Measurements from ENCODE around the gene RUBCN.
"Not testable (repeated sequence)": the region's sequence is repeated elsewhere in the genome, so short reads cannot be mapped to it uniquely, and the experiment has no call there.

DNA sequence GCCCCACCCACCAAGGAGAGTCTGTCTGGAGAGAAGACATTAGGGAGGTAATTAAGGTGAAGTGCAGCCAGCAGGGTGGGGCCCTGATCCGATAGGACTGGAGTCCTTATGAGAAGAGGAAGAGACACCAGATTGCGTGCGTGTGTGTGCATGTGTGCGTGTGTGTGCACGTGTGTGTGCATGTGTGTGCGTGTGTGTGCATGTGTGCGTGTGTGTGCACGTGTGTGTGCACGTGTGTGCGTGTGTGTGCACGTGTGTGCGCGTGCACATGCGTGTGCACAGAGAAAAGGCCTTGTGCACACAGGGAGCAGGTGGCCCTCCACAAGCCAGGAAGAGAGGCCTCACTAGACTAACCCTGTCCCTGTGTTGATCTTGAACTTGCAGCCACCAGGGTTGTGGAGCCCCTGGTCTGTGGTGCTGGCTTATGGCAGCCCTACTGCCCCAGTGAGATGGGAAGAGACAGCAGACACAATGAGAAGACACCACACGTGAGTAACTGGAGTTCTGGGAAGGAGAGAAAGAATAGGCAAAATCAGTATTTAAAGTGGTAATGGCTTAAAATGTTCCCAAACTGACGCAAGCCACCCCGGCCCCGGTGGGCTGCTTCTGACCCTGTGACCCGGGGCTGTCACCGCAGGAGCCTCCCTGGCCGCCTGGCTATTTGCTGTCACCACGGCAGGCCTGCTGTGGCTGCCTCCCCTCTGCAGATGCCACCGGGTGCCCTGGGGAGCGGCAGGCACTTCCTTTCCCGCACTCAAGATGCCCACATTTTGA is 73.2 kb downstream of the RUBCN start:
- TF ChIP-seq, protein P1, sequence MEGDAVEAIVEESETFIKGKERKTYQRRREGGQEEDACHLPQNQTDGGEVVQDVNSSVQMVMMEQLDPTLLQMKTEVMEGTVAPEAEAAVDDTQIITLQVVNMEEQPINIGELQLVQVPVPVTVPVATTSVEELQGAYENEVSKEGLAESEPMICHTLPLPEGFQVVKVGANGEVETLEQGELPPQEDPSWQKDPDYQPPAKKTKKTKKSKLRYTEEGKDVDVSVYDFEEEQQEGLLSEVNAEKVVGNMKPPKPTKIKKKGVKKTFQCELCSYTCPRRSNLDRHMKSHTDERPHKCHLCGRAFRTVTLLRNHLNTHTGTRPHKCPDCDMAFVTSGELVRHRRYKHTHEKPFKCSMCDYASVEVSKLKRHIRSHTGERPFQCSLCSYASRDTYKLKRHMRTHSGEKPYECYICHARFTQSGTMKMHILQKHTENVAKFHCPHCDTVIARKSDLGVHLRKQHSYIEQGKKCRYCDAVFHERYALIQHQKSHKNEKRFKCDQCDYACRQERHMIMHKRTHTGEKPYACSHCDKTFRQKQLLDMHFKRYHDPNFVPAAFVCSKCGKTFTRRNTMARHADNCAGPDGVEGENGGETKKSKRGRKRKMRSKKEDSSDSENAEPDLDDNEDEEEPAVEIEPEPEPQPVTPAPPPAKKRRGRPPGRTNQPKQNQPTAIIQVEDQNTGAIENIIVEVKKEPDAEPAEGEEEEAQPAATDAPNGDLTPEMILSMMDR (IDR thresholded peaks at IDR 0.05; ENCODE audit: low read depth, low read length, poor library complexity, severe bottlenecking): not testable (repeated sequence)
- TF ChIP-seq EZH2phosphoT487 (IDR thresholded peaks at IDR 0.05; ENCODE audit: borderline replicate concordance, low read length): not testable (repeated sequence)

All from DOHH2 (cell line).